ENCODE data around the gene INS.

The INS gene

GRCh38 chr11:2143799-2144543, 17.0 kb downstream of the INS start:
- no peak for DNase-seq (ENCODE audit: low read depth)

GRCh38 chr11:2143477-2143798, 17.6 kb downstream of the INS start:
- no peak for DNase-seq (ENCODE audit: low read depth)

DNA sequence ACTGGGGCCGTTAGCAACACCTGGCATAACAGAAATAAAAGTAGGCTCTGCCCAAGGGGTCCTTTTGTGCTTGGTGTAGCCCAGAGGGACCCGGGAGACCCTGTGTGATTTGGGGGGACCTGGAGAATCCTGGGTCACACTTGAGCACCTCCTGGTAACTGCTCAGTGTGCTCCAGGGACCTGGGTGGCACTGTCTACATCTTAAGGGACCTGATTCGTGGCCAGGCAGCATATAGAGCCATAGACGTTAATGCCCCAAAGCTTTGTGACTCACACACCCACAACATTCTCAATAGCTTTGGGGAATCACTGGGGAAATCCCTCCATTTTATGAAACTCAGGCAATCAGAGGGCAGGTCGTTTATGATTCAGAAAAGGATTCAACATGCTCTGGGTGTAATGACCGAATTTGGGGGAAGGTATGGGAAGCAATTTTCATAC, 18.2 kb downstream of the INS start:
- no peak for DNase-seq (ENCODE audit: low read depth)

DNA sequence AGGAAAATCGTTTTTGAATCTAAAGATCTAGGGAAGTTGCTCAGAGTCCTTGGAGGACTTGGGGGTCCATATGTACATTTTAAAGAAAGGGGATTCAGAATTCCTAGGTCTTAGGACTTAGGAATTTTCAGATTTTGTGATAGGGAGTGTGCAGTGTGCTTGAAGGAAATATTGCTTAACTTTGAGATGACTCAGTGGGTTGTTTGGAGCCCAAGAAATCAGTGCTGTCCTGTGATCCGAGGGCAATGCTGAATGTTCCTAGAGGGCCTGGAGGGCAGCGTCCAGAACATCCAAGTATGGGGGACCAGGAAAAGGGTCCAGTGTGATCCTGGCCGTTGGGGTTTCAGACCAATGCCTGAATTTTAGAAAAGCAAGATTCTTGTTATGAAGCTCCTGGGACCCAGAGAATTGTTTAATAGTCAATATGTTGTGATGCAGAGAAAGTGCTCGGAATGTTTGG, 18.7 kb downstream of the INS start:
- peak; percentile 11 for DNase-seq (ENCODE audit: low read depth)

DNA sequence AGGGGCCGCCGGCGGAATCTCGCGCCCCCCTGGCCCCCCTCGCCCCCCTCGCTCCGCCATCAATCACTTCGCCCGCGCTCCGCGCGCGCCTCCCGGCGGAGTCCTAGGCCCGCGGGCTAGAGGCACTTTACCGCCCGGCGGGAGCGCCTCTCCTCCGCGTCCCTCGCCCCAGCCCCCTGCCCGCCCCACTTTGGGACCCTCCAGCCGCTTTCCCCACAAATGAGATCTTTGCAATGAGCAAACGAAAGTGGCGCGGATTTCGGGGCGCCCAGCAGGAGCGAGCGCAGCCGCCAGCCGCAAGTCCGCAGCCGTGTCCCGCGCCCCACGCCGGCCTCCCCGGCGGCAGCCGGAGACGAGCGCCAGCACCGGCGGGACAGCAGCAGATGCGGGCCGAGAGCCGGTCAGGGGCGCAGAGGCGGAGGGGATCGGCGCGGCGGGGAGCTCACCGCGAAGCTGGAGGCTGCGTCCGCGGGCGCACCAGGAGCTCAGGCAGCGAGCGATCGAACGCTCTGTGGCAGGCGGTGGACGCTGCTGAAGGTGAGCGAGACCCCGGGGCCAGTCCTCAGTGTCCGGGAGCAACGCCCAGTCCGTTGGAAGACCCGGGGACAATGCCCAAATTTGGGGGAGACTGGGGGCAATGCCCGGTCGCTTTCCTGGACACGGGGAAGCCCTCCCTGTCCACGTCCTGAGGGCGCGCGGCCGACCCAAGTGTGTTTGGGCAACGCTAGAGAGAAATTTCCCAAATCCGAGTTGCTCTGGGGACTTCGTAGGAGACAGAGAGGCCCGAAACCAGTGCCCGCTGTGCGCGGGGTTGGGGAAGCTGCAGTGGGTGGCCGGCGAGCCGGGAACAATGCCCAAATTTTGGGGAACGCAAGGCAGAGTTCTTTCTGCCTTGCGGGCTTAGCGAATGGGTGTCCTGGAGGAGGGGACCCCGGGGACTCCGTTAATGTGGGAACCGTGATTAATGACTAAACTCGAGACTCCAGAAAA, 20.3 kb downstream of the INS start:
- DNase-seq (ENCODE audit: low read depth): no peak

DNA sequence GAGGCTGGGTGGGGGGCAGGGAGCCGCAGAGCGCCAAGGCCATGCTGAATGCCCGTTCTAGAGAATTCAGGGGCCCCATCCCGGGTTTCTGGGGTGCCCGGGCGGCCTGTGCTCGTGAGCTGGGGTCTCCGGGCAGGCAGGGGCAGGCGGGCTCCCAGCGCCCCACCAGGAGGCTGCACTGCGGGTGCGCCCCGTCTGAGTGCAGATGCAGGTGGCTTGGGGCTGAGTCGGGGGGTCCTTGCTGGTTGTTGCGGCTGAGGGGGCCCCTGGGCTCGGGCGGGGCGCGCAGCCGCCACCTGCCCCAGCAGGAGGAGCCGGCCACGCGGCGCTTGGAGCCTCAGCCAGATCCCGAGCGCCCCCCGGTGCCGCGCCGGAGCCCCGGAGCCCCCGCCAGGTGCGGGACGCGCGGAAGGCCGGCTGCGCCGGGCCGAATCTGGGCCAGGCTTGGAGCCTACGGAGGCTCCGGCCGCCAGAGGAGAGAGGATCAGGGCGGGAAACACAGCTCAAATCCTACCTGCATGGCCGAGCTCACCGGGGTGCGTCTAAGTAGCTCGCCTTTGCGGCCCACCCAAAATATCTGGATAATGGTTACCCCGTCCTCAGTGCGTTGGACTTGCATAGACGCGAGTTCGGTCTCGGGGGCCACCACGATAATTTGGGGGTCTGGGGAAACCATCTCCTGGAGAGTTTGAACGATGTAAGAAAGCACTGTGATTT, 21.2 kb downstream of the INS start:
- no peak for DNase-seq (ENCODE audit: low read depth)

DNA sequence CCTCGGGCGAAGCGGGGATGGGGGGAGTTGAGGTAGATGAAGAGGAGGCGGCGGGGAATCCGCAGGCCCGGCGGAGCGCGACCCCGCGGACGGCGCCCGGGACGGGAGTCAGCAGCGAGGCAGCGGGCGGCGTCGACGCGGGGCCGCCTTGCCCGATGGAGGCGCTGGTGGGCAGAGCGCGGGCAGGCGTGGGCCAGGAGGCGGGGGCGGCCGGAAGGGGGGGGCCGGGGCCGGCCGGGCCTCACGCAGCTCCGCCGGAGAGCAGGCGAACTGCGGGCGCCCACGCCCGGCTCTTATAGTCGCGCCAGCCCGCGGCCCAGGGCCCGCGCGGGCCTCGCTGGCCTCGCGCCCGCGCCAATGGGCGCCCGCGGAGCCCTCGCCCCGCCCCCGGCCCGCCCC, 21.9 kb downstream of the INS start, which contains the start of gene IGF2:
IGF2 (minus strand) TSS at position 267 of the 399 bp plus-strand sequence. CDS start 3,866 bp downstream, outside the sequence.
- DNase-seq (ENCODE audit: low read depth): no peak

- DNase-seq (ENCODE audit: low read depth): peak; percentile 17
Measured at GRCh38 chr11:2138431-2139122, 22.4 kb downstream of the INS start.

DNA sequence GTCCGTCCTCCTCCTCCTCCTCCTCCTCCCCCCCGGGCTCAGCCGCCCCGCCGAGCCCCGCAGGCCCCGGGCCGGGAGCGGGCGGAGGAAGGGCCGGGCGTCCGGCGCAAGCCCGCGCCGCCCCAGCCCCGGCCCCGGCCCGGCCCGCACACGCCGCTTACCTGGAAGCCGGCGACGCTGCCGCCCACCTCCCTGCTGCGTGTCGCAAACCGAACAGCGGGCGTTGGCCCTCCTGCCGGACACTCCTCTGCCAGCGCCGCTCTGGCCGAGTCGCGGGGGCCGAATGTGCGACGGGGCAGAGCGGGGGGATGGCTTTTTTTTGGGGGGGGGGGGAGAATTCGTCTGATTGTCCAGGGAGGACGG, 23.0 kb downstream of the INS start:
- DNase-seq (ENCODE audit: low read depth): no peak

GRCh38 chr11:2137202-2138067, 23.6 kb downstream of the INS start:
- DNase-seq (ENCODE audit: low read depth): peak; percentile 76

DNA sequence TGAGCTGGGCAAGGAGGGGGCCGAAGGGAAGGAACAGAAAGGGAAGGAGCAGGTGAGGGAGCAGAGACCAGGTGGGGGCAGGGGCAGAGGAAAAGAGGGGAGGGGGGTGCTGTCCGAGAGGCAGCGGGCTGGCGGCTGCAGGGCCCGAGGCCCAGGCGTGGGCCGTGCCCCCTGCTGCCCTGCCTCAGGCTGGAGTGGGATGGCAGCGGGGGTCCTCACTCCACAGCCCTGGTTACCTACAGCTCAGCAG, 24.1 kb downstream of the INS start:
- DNase-seq (ENCODE audit: low read depth): no peak

DNA sequence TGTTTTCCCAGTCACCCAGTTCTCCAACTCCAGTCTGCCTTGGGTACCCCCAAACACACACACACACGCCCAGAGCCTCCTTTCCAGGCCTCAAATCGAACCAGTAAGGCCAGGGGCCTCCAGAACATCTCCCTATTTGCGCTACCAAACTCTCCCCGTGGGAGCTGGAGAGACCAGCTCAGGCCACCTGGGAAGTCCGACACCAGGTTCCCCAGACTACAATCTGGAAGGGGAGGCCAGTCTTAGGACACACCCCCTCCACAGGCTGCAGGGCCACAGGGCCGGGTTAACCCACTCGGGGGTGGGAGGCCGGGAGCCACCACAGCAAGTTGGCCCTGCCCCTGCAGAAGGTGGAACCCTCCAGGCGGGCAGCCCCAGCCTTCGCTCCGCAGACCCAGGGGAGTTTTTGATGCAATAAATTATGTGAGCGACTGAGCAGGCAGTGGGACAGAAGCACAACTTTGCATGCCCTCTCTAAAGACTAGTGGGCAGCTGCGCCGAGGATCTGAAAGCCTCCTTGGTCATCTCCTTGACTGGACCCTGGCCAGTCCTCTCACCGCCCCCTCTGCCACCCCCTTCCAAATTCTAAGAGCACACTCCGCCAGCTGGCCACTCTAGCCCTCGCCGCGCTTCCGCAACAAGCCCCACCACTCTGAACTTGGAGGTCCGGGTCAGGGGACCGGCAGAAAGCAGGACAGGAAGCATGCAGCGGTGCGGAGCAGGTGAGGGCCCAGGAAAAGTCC, 24.6 kb downstream of the INS start:
- no peak for DNase-seq (ENCODE audit: low read depth)

GRCh38 chr11:2135648-2136201, 25.3 kb downstream of the INS start:
- DNase-seq (ENCODE audit: low read depth): no peak

- DNase-seq (ENCODE audit: low read depth): no peak
Measured at GRCh38 chr11:2135018-2135569, 25.9 kb downstream of the INS start.

DNA sequence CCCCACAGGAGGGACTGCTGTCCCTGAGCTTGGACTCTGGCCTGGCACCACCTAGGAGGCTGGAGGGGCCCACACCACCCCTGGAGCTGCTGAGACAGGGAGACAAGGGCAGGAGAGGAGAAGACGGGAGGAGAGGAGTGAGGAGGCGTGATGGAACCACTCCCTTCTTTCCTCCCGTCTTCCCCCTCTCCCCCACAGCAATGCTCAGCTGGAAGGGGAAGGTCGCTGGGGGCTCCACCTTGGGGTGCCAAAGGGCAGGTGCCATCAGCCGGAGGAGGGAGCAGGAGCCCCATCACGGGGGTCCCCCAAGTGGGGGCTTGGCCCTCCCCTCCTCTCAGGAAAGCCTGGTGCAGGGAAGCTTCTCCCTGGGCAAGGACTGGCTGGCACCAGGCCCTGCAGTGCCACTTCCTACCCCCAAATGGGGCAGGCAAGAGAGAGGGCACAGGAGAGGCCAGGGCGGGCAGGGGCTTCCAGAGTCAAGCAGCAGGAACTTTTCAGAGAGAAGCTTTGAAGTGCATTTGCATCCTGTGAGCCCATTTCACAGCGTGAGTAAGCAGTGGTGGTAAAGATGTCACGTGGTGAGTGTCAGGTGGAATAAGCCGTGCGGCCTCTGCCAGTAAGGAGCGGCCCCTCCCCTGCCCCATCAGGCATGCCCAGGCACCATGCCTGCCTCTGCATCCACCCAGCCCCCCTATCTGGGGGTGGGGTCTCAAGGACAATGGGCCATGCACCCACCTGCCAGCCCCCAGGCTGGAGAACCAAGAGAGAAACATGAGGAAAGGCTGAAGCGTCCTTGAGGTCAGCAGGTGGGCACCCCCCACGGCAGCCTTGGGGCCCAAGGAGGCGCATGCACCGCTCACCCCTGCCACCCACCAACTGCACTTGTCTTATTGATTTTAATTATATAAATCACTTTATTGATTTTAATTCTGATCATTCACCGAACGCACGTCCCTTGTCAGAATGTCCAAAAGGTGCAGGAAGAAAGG, 26.7 kb downstream of the INS start:
- DNase-seq (ENCODE audit: low read depth): no peak

GRCh38 chr11:2133241-2134021, 27.6 kb downstream of the INS start:
- no peak for DNase-seq (ENCODE audit: low read depth)

DNA sequence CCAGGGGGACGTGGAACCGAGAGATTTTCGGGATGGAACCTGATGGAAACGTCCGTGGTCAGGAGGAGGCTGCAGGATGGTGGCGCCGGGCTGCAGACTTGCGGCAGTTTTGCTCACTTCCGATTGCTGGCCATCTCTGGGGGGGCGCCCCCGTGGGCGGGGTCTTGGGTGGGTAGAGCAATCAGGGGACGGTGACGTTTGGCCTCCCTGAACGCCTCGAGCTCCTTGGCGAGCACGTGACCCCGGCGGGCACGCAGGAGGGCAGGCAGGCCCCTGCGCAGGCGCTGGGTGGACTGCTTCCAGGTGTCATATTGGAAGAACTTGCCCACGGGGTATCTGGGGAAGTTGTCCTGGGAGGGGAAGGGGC, 28.2 kb downstream of the INS start:
- no peak for DNase-seq (ENCODE audit: low read depth)

DNA sequence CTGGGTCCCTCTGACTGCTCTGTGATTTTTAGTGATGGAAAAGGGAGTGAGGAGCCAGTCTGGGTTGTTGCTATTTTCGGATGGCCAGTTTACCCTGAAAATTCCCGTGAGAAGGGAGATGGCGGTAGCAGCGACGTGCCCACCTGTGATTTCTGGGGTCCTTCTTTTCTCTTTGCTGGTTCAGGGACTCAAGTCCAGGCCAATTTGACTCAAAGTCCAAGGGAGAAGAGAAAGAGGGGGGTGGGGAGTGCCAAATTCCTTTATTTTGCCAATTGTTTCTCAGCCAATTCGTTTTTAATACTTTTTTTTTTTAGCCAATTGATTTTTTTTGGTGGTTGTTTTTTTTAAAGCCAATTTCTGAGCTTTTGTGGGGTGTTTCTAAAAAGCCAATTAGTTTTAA, 28.8 kb downstream of the INS start:
- no peak for DNase-seq (ENCODE audit: low read depth)

Measured in fibroblast of gingiva (primary cell).